RWPE2 (cell line): Measurements from ENCODE around the gene PLPP6.

Experiments
- ATAC-seq: fragments of 200-7000 bp; cut with Tn5 transposase; 3 replicates; pipeline ENCODE4 v1.9.1; 2021; ENCODE audit warnings: low read depth
- DNase-seq: peaks from one replicate; pipeline ENCODE4 v3.0.0-alpha.2; 2020; ENCODE audit warnings: low spot score
- H3K27ac ChIP-seq: fragments of 450-650 bp; 2 replicates; pipeline ENCODE4 v1.5.1; 2017; ENCODE audit warnings: mild to moderate bottlenecking; ENCODE audit not compliant: poor library complexity, severe bottlenecking
- H3K27me3 ChIP-seq: fragments of 250-450 bp; sonication (Bioruptor Pico); 2 replicates; pipeline ENCODE4 v1.5.1; 2021; ENCODE audit warnings: mild to moderate bottlenecking, moderate library complexity; ENCODE audit not compliant: insufficient read depth, poor library complexity, severe bottlenecking
- H3K36me3 ChIP-seq: fragments of 250-450 bp; sonication (Bioruptor Pico); 2 replicates; pipeline ENCODE4 v1.5.1; 2020; ENCODE audit warnings: low read depth, mild to moderate bottlenecking, moderate library complexity
- H3K4me1 ChIP-seq: fragments of 250-450 bp; sonication (Bioruptor Pico); 2 replicates; pipeline ENCODE4 v1.5.1; 2021; ENCODE audit warnings: mild to moderate bottlenecking, moderate library complexity; ENCODE audit not compliant: insufficient read depth, poor library complexity, severe bottlenecking
- H3K4me3 ChIP-seq: fragments of 250-450 bp; sonication (Bioruptor Pico); 2 replicates; pipeline ENCODE4 v1.5.1; 2021; ENCODE audit warnings: mild to moderate bottlenecking, moderate library complexity; ENCODE audit not compliant: severe bottlenecking
- H3K9me3 ChIP-seq: fragments of 250-450 bp; sonication (Bioruptor Pico); 2 replicates; pipeline ENCODE4 v1.5.1; 2021; ENCODE audit warnings: mild to moderate bottlenecking, moderate library complexity; ENCODE audit not compliant: severe bottlenecking
- CTCF ChIP-seq: fragments of 450-650 bp; IDR thresholded peaks from one replicate; pipeline ENCODE4 v1.5.1; 2017; ENCODE audit warnings: mild to moderate bottlenecking, moderate library complexity; ENCODE audit not compliant: poor library complexity, severe bottlenecking

The PLPP6 gene

GRCh38 chr9:4680173-4680525 lies 18.1 kb downstream of the PLPP6 start:
- no peak for DNase-seq
- peaks cover 11% of the 10 kb centered on the region for H3K36me3 ChIP-seq
- ATAC-seq, result no peak
- H3K9me3 ChIP-seq, result no peaks in the 10 kb centered on the region
- H3K4me3 ChIP-seq, result peak overlapping the region; percentile 68
- H3K4me1 ChIP-seq, result peaks cover 17% of the 10 kb centered on the region
- TF ChIP-seq CTCF, result no peak
- peak overlapping the region; percentile 71 for H3K27ac ChIP-seq
- no peaks in the 10 kb centered on the region for H3K27me3 ChIP-seq

GRCh38 chr9:4680750-4681149 lies 18.7 kb downstream of the PLPP6 start:
- H3K27ac ChIP-seq, result peak overlapping the region; percentile 71
- H3K27me3 ChIP-seq, result no peaks in the 10 kb centered on the region
- no peaks in the 10 kb centered on the region for H3K9me3 ChIP-seq
- H3K36me3 ChIP-seq, result peaks cover 17% of the 10 kb centered on the region
- peak overlapping the region; percentile 68 for H3K4me3 ChIP-seq
- DNase-seq, result no peak
- no peak for ATAC-seq
- H3K4me1 ChIP-seq, result peaks cover 17% of the 10 kb centered on the region
- TF ChIP-seq CTCF, result no peak

GRCh38 chr9:4684820-4685219 lies 22.7 kb downstream of the PLPP6 start:
- Histone ChIP-seq H3K27me3 (no peaks in the 10 kb centered on the region), H3K4me3 (no peak overlapping the region), H3K4me1 (peaks cover 8% of the 10 kb centered on the region), H3K9me3 (no peaks in the 10 kb centered on the region), H3K36me3 (peaks cover 53% of the 10 kb centered on the region), H3K27ac (no peak overlapping the region)
- DNase-seq, result no peak
- no peak for TF ChIP-seq CTCF
- ATAC-seq, result no peak

GRCh38 chr9:4686112-4686511 lies 24.0 kb downstream of the PLPP6 start:
- TF ChIP-seq CTCF, result no peak
- no peak overlapping the region for H3K4me3 ChIP-seq
- H3K36me3 ChIP-seq, result peaks cover 61% of the 10 kb centered on the region

GRCh38 chr9:4686584-4686983 lies 24.5 kb downstream of the PLPP6 start:
- H3K27me3 ChIP-seq, result no peaks in the 10 kb centered on the region
- no peak overlapping the region for H3K4me3 ChIP-seq
- no peak for DNase-seq
- H3K27ac ChIP-seq, result no peak overlapping the region
- no peaks in the 10 kb centered on the region for H3K9me3 ChIP-seq
- peaks cover 62% of the 10 kb centered on the region for H3K36me3 ChIP-seq
- TF ChIP-seq CTCF, result no peak
- H3K4me1 ChIP-seq, result no peaks in the 10 kb centered on the region
- no peak for ATAC-seq

More at GRCh38 chr9:4686112-4686511, 24.0 kb downstream of the PLPP6 start:
- no peaks in the 10 kb centered on the region for H3K9me3 ChIP-seq
- no peak for DNase-seq
- no peak overlapping the region for H3K27ac ChIP-seq
- ATAC-seq, result no peak
- peaks cover 2% of the 10 kb centered on the region for H3K4me1 ChIP-seq
- H3K27me3 ChIP-seq, result no peaks in the 10 kb centered on the region
